Ishikawa (cell line): ENCODE measurements around the gene PGP.

Experiments
- CEBPB ChIP-seq: IDR thresholded peaks from 2 replicates; pipeline ENCODE4 v1.6.1; 2012
- CREB1 ChIP-seq: IDR thresholded peaks from 2 replicates; pipeline ENCODE4 v1.6.1; 2012; ENCODE audit warnings: low read depth
- EGR1 ChIP-seq: IDR thresholded peaks from 2 replicates; pipeline ENCODE4 v1.6.1; 2012
- EP300 ChIP-seq: IDR thresholded peaks from 2 replicates; pipeline ENCODE4 v1.6.1; 2012; ENCODE audit warnings: borderline replicate concordance
- FOXM1 ChIP-seq: IDR thresholded peaks from 2 replicates; pipeline ENCODE4 v1.6.1; 2012; ENCODE audit warnings: low read depth, borderline replicate concordance
- NFIC ChIP-seq: IDR thresholded peaks from 2 replicates; pipeline ENCODE4 v1.6.1; 2012
- RAD21 ChIP-seq: IDR thresholded peaks from 2 replicates; pipeline ENCODE4 v1.6.1; 2012; ENCODE audit warnings: low read depth
- TAF1 ChIP-seq: IDR thresholded peaks from 2 replicates; pipeline ENCODE4 v1.6.1; 2012; ENCODE audit warnings: low read depth, mild to moderate bottlenecking
- TCF12 ChIP-seq: IDR thresholded peaks from 2 replicates; pipeline ENCODE4 v1.6.1; 2012; ENCODE audit warnings: low read depth
- TEAD4 ChIP-seq: IDR thresholded peaks from 2 replicates; pipeline ENCODE4 v1.6.1; 2012
- YY1 ChIP-seq: IDR thresholded peaks from 2 replicates; pipeline ENCODE4 v1.6.1; 2012; ENCODE audit warnings: low read depth
- ZBTB7A ChIP-seq: IDR thresholded peaks from 2 replicates; pipeline ENCODE4 v1.6.1; 2012; ENCODE audit warnings: low read depth
- TF ChIP-seq, protein P1 (sequence below): IDR thresholded peaks from 2 replicates; pipeline ENCODE4 v1.6.1; 2012; ENCODE audit warnings: low read depth, mild to moderate bottlenecking
- TF ChIP-seq, protein P2 (sequence below): IDR thresholded peaks from 2 replicates; pipeline ENCODE4 v1.6.1; 2012
- TF ChIP-seq, protein P3 (sequence below): IDR thresholded peaks from 2 replicates; pipeline ENCODE4 v1.6.1; 2012

The PGP gene

DNA sequence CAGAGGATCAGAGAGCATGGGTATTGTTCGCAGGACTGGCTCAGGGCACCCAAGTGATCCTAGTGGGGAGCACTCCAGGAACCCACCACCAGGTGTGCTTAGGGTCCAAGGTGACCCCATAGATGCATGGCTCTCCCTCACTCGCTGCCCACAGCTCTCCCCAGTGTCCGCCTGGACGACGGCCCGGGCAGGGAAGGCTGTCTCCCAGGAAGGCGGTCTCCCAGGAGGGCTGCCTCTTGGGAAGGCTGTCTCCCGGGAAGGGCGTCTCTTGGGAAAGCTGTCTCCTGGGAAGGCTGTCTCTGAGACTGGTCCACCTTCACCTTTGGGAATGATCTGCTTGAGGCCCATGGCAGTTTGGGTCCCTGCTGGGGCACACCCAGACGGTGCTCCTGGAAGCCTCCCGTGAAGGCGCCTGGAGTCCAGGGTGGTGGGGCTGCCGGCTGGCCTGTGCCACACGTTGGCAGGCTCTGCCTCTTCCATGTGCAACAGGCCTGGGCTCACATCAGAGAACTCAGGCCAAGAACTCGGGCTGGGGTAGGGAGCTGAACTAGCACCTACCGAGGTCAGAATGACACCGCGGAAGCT is 31.8 kb upstream of the PGP start:
- TF ChIP-seq TCF12 (no peak), EP300 (no peak), TAF1 (no peak), NFIC (no peak), ZBTB7A (no peak)

DNA sequence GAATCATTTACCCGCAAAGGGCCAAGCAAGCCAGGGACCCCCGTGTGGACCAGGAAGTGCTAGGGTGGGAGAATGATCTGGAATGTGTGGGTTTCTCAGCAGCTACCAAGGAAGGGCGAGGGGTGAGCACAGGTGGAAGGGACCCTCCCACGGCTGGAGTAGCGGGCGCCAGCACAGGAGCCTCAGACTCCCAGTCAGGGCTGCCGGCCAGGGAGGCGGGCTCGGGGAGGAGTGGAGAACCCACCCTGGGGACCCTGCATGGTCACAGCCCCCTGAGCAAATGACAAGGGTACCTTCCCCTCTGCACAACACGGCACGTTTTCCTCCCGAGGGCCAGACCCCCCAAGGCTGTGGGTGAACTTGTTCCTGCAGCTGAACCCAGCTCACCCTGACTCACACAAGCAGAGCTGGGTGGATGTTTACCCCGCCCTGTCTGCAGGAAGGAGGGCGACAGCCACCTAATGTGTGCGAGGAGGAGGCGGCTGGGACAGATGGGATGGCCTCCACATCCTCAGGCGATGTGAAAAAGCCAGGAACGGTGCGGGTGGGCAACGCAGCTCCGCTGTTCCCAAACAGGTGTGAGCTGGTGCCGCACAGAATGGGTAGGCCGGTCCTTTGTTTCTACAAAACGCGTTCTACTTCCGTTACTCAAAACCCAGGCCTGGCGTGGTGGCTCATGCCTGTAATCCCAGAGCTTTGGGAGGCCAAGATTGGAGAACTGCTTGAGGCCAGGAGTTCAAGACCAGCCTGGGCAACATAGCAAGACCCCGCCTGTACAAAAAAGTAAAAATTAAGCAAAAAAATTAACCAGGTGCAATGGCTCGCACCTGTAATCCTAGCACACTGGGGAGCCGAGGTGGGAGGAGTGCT is 30.5 kb upstream of the PGP start:
- TF ChIP-seq, protein P1, sequence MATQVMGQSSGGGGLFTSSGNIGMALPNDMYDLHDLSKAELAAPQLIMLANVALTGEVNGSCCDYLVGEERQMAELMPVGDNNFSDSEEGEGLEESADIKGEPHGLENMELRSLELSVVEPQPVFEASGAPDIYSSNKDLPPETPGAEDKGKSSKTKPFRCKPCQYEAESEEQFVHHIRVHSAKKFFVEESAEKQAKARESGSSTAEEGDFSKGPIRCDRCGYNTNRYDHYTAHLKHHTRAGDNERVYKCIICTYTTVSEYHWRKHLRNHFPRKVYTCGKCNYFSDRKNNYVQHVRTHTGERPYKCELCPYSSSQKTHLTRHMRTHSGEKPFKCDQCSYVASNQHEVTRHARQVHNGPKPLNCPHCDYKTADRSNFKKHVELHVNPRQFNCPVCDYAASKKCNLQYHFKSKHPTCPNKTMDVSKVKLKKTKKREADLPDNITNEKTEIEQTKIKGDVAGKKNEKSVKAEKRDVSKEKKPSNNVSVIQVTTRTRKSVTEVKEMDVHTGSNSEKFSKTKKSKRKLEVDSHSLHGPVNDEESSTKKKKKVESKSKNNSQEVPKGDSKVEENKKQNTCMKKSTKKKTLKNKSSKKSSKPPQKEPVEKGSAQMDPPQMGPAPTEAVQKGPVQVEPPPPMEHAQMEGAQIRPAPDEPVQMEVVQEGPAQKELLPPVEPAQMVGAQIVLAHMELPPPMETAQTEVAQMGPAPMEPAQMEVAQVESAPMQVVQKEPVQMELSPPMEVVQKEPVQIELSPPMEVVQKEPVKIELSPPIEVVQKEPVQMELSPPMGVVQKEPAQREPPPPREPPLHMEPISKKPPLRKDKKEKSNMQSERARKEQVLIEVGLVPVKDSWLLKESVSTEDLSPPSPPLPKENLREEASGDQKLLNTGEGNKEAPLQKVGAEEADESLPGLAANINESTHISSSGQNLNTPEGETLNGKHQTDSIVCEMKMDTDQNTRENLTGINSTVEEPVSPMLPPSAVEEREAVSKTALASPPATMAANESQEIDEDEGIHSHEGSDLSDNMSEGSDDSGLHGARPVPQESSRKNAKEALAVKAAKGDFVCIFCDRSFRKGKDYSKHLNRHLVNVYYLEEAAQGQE = no peak
- no peak for TF ChIP-seq CEBPB

DNA sequence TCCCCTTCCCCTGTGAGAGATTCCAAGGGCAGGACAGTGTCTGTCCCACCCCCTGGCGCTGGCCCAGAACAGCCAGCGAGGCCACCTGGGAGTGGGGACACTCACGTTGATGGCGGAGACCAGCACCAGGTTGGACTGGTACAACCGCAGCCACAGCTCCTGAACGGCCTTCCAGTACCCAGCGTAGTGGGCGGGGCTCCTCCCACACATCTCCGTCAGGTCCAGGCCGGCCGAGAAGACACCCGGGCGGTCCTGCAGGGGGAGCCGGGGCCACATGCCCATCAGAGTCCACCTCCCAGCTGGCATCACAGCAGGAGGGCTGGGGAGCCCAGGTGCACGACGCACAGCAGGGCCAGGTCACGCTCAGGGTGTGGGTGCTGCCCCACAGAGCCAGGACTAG is 29.7 kb upstream of the PGP start:
- TF ChIP-seq TAF1 (no peak), RAD21 (0 out of 2 replicates have a peak, but pooled peaks have one; percentile 4)

DNA sequence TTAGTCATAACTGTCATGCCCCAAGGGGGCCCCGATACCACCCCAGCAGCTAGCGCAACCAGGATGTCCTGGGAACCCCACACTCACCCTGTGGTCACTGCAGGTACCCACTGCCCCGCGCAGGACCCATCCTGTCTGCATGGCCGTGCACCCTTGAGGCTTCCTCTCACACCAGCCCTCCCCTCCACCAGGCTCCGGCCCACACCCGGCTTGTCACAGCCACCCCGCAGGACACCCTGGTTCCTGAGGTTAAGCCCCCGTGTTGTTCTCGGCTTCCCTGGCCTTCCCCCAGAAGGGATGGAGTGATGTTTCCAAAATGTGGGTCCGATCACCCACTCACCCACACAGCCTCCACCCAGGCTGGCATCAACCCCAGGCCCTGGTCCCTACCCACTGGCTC is 29.1 kb upstream of the PGP start:
- no peak for TF ChIP-seq ZBTB7A
- TF ChIP-seq, protein P2, sequence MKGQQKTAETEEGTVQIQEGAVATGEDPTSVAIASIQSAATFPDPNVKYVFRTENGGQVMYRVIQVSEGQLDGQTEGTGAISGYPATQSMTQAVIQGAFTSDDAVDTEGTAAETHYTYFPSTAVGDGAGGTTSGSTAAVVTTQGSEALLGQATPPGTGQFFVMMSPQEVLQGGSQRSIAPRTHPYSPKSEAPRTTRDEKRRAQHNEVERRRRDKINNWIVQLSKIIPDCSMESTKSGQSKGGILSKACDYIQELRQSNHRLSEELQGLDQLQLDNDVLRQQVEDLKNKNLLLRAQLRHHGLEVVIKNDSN = no peak
- TF ChIP-seq FOXM1 = no peak
- TF ChIP-seq CREB1 = no peak
- no peak for TF ChIP-seq TEAD4
- TF ChIP-seq EP300 = no peak
- TF ChIP-seq RAD21 = no peak
- no peak for TF ChIP-seq YY1
- TF ChIP-seq TCF12 = no peak
- TF ChIP-seq NFIC = no peak
- no peak for TF ChIP-seq EGR1
- TF ChIP-seq CEBPB = no peak
- TF ChIP-seq TAF1 = no peak
- TF ChIP-seq, protein P3, sequence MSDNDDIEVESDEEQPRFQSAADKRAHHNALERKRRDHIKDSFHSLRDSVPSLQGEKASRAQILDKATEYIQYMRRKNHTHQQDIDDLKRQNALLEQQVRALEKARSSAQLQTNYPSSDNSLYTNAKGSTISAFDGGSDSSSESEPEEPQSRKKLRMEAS = no peak
- TF ChIP-seq, protein P1 = no peak

DNA sequence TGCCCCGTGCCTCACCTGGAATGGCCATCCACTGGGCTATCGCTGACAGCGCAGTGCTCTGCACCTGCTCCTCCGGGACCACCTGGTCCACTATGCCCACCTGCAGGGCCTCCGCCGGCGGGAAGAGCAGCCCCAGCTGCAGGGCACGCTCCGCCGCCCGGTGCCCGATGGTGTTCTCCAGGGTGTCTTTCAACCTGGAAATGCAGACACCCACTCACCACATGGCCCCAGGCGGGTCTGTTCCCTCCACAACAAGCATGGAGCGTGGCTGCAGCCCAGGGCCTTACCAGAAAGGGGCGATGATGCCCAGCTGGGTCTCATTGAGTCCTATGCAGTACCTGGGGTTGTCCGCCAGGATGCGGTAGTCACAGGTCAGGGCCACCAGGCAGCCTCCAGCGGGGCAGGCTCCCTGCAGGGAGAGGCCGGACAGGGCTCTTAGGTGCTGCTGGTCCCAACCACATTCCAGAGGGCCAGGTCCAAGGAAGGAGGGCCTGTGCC is 28.4 kb upstream of the PGP start:
- TF ChIP-seq TCF12 = no peak
- TF ChIP-seq, protein P2 = no peak
- no peak for TF ChIP-seq CREB1
- TF ChIP-seq EP300 = no peak

DNA sequence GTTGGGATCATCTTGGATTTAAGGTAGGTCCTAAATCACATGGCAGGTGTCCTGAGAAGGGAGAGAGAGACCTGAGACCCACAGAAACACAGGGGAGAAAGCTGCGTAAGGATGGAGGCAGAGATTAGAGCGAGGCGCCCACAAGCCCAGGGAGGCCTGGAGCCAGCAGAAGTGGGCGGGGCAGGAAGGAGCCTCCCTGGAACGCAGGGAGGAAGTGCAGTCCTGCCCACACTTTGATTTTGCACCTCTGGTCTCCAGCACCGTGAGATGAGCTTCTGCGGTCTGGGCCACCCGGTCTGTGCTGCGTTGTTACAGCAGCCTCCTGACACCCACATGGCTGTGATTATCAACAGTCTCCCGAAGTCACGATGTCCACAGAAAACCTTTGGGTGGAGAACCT is 28.0 kb upstream of the PGP start:
- TF ChIP-seq TCF12 (no peak), TEAD4 (no peak), YY1 (no peak)
